ENCODE results near the gene KCNA5.

Gene KCNA5

DNA sequence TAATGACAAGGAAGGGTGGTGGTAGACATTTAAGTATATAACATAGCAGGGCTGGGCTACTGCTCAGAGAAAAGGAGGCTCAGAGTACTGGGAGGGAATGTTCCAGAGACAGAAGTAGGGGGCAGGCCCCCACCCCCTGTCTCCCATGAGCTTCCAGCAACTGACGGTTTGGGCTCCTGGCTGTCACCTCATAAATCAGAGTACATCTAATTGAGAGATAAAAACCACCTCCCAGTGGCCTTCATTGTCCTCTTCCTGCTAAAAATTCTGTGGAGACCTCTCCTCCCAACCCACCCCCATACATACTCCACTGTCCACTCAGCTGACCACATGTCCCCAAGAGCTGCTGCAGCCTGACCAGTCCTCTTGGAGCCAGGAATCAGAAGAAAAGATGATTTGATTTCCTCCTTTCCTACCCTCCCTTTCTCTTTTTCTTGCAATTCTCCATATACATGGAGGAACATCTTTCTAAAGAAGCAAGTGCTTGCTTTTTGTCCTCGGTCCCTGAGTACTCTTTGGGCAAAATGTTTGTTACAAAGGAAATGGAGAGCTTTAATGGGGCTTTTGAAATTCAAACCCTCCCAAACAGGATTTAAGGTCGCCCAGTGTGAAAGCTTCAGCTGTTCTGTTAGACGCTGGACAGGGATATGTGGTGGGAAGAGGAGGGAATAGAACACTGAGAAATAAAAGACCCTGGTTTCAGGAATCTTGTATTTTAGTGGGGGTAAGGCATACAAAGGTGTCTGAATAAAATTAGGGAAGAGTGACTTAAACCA is 16.4 kb upstream of the KCNA5 start:
- DNase-seq: no peak

DNA sequence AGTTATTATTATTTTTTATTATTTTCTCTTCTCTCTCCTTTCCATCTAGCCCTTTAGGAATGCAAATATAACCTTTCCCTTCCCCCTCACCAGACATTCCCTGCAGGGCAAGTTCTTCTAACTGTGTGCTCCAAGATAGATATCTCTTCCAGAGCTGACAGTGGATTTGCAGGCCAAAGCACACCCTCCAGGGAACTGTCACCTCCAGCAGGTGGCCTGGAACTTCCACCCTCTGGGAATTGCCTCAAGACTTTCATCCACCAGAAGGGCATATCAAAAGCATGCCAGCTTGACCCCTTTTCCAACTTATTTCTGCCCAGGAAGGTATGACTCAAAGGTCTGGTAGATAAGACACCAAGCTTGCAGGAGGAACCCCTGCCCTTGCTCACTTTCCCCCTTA is 13.6 kb upstream of the KCNA5 start:
- DNase-seq: no peak

DNA sequence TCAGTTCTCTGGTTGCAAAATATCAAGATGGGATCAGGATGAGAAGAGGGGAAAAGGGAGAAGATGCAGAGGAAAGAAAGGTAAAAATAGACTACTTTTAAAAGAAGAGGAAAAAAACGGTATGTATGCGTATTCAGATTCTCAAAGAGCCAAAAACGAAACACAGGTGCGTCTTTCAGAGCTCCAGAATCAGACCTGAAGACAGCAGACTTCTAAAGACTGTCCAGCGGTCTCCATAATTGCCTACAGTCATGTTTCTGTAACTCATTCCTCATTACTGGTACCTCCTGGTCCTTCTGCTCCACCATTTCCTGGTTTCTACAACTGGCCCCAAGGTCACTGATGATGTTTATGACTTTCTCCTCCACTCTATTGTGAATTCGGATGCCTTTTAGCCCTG is 12.4 kb upstream of the KCNA5 start:
- no peak for DNase-seq

- no peak for DNase-seq
Measured at GRCh38 chr12:5031958-5032357, 11.7 kb upstream of the KCNA5 start.

DNA sequence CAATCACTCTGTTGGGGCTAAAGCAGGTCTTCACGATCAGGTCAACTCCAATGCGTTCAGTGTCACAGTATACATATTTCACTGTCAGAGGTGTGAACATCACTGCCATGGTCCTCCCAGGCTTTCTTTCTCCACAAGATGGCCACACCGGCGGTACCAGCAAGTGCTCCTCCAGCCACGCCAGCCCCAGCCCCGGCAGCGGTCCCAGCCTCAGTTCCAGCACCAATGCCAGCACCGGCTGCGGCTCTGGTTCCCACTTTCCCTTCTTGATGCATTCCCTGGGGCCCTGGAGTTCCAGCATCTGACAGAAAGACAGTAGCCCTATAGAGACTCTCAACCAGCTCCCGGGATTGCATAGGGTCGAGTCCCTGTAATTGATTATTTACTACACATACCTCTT is 10.9 kb upstream of the KCNA5 start:
- no peak for DNase-seq

- DNase-seq: no peak
Measured at GRCh38 chr12:5033883-5034282, 9.8 kb upstream of the KCNA5 start.

GRCh38 chr12:5034603-5035002 is 9.1 kb upstream of the KCNA5 start:
- no peak for DNase-seq

DNA sequence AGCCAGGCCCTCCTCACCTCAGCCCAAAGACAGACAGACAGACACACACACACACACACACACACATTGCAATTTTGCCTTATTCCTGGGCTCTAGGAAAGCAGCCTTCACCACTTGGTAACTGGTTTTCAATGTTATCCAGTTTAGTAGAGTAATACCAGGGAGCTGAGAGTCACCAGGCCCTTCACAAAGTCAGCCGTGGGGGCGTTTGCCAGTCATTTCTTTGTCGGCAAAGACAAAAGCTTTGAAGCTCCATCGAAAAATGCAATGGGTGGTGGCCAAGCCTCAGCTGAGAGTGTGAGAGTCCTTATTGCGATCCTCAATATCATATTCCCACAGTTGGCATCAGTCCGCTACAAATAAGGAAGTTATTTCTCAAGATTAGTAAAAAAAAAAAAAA is 8.1 kb upstream of the KCNA5 start:
- no peak for DNase-seq

GRCh38 chr12:5036031-5036430 is 7.6 kb upstream of the KCNA5 start:
- no peak for DNase-seq

DNA sequence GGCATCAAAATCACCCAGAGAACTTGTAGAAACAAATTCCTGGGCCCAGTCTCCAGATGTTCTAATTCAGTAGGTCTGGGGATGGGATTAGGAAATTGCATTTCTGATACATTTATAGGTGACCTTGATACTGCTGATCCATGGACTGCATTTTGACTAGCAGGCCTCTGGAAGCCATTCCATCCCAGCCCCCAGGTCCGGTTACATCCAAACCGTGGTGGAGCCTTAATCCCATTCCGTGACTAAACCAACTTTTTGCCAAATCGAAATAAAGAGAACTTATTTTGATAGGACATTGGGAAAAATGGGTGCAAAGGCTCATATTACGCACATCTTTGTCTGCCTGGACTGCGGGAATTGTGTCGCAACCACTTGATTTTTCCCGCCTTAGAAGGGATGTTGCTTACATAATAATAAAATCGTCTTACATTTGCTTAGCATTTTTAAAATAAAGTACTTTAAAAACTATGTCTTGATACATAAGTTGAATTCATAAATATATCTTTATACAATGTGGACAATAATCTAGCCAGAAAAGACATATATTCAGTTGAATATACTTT is 5.8 kb upstream of the KCNA5 start:
- no peak for DNase-seq

- DNase-seq: no peak
Measured at GRCh38 chr12:5038781-5039311, 4.8 kb upstream of the KCNA5 start.

DNA sequence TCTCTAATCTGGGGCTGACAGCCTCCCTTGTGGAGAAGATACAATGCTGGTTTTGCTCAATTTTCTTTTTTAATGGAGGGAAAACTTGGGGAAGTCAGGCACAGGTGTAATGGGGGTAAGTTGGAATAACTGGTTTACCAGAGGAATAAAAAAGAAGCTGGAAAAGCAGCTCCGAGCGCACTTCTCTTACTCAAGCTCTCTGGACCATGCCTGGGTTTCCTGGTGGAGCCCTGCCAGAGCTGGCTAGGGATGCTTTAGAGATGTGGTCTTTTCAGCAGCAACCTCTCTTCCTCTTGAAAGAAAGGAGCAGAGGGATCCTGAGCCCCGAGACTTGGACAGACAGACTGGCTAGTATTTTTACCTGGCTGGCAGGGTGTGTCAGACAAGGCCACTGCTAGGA is 3.9 kb upstream of the KCNA5 start:
- no peak for DNase-seq

DNA sequence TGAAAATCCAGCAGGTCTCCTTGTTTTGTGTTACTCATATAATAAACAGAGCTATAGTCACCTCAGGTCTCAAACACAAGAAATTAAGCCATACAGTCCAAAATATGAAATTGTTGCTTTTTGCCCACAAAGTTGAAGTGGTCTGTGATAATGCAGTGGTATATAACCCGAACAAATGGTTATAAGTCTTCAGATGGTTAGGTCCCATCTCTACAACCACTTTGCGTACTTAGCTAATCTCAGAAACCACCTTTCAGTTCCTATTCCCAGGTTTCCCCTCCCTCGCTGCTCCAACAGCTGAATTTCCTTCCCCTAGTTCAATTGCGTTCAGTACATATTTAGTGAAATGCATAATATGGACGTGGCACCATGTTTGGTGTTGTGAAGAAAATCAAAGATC is 3.3 kb upstream of the KCNA5 start:
- DNase-seq: no peak

- no peak for DNase-seq
Measured at GRCh38 chr12:5044420-5045295, 979 bp downstream of the KCNA5 start.

DNA sequence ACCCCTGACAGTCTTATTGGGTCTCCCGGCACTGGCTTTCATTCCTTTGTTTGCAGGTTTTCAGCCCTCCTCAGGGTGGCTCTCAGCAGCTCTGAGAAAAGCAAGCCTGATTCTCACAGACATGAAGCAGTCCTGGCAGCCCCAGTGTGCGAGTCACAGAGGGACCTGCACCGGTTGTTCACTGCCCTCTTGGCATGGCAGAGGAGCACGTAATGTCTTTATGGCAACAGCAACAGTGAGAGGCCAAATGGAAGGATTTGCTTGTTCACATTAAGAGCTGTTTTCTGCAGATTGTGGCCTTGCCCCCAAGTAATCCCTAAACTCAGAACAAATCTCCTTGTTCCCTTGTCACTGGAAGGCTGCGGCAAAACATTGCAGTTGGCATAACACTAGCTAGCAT is 3.4 kb downstream of the KCNA5 start:
- no peak for DNase-seq

- DNase-seq: no peak
Measured at GRCh38 chr12:5047729-5048128, 4.0 kb downstream of the KCNA5 start.

GRCh38 chr12:5050542-5050941 is 6.9 kb downstream of the KCNA5 start:
- DNase-seq: no peak

DNA sequence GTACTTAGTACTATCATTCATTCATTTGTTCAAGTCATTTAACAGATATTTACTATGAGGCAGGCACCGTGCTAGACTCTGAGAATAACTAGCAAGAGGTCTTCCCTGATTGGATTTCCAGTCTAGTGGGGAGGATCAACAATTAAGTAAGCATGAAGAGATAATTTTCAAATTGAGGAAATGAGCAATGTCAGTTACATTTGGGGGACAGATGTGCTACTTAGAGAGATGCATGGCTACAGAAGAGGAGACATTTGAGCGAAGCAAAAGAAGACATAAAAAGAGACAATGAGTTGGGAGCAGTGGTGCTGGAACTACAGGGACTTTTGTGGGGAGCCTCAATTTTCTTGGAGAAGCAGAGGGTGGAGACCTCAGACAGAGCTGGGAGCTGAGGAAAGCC is 7.7 kb downstream of the KCNA5 start:
- DNase-seq: no peak

GRCh38 chr12:5051913-5052312 is 8.2 kb downstream of the KCNA5 start:
- peak in 1 of 2 donors; percentile 18 for DNase-seq

DNA sequence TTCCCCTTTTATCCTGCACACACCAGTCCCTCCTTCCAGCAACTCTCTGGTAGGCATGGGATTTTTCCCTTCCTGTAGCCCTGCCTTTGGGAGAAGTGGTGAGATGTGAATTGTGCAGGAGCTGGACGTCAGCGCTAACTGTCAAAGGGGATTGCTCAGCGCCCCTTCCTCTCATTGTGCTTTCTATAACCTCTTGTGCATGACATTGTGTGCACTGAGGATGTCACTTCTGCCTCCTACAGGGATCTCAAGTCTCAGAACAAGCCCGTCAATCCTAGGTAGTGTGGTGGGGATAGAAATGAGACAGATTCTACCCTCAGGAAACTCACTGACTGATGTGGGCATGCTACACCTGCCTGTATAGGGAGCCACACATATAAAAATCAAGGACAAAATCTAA is 8.7 kb downstream of the KCNA5 start:
- DNase-seq: no peak

DNA sequence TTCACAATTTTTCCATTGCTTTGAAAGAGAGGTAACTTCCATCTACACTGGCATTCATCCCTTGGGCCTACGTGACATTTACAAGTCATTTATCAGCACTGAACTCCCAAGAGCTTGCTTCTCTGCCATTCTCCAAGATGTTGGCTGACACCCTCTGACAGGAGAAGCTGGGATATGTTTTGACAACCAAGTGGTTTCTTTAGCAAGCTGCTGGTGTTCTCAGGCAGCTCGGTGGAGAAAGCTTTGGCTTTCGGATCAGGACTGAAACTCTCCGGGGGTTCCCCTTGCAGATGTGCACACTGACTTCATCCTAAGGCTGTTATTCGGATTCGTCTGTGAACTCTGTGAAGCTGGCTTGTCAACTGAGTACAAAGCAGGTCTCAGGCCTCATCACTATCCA is 15.7 kb downstream of the KCNA5 start:
- no peak for DNase-seq

GRCh38 chr12:5060958-5061357 is 17.3 kb downstream of the KCNA5 start:
- DNase-seq: no peak

DNA sequence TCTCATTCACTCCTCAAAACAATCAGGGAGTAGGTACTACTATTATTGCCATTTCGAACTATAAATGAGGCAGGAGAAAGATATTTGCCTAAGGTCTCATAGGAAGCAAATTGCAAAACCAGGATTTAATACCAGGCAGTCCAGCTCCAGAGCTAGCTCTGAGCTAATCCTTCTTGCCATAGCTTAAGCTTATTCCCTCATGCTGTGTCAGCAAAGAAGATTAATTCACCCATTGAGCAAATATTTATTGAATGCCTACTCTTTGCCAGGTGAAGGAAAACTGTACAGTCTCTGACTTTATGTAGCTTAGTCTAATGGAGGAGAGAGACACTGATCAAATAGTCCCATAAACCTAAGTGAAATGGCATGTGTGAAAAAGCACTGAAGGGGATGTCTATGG is 19.5 kb downstream of the KCNA5 start:
- no peak for DNase-seq

Measured in inflammatory macrophage treated with lipopolysaccharide for 1 hour (primary cell).